ENCODE data around the gene FIS1.

DNA sequence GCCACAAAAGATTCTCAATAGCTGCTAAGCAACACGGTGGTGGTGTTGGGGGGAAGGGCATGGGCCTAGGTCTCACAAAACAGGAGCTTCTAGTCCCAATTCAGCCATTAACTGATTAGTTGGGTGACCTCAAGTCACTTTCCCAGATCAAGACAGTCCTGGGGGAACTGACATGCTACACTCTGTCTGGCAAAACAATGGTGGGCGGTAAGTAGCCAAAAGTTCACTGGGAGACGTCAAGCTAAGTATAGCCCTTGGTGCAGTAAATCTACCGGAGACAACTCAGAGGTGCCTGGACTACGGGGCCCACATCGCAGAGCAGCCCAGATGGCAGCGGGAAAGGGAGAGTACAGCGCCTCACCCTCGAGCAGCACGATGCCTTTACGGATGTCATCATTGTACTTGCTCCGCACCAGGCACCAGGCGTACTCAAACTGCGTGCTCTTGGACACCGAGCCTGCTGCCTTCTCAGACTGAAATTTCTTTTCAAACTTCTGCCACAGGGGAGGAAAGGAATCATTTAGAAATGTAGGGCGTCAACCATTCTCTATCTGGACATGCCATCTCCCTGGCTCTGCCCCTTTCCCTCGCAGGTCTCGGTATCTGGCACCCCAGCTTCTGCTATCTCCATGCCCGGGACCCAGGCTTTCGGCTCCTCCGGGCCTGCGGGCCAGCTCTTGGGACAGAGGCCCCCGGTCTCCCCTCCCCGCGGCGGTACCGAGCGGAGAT is 1.1 kb downstream of the FIS1 start:
- TF ChIP-seq ZNF114 (CRISPR knock-in tag; IDR thresholded peaks at IDR 0.05): no peak
- TF ChIP-seq, protein P1, sequence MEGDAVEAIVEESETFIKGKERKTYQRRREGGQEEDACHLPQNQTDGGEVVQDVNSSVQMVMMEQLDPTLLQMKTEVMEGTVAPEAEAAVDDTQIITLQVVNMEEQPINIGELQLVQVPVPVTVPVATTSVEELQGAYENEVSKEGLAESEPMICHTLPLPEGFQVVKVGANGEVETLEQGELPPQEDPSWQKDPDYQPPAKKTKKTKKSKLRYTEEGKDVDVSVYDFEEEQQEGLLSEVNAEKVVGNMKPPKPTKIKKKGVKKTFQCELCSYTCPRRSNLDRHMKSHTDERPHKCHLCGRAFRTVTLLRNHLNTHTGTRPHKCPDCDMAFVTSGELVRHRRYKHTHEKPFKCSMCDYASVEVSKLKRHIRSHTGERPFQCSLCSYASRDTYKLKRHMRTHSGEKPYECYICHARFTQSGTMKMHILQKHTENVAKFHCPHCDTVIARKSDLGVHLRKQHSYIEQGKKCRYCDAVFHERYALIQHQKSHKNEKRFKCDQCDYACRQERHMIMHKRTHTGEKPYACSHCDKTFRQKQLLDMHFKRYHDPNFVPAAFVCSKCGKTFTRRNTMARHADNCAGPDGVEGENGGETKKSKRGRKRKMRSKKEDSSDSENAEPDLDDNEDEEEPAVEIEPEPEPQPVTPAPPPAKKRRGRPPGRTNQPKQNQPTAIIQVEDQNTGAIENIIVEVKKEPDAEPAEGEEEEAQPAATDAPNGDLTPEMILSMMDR (conservative IDR thresholded peaks at IDR 0.05; ENCODE audit: low read depth in 2 of 2): peak in 1 of 2 experiments; percentile 80; a peak in 1 of 4 replicates
- TF ChIP-seq EZH2 (IDR thresholded peaks at IDR 0.05; ENCODE audit: low read depth, unreplicated experiment): no peak
- TF ChIP-seq, protein P2, sequence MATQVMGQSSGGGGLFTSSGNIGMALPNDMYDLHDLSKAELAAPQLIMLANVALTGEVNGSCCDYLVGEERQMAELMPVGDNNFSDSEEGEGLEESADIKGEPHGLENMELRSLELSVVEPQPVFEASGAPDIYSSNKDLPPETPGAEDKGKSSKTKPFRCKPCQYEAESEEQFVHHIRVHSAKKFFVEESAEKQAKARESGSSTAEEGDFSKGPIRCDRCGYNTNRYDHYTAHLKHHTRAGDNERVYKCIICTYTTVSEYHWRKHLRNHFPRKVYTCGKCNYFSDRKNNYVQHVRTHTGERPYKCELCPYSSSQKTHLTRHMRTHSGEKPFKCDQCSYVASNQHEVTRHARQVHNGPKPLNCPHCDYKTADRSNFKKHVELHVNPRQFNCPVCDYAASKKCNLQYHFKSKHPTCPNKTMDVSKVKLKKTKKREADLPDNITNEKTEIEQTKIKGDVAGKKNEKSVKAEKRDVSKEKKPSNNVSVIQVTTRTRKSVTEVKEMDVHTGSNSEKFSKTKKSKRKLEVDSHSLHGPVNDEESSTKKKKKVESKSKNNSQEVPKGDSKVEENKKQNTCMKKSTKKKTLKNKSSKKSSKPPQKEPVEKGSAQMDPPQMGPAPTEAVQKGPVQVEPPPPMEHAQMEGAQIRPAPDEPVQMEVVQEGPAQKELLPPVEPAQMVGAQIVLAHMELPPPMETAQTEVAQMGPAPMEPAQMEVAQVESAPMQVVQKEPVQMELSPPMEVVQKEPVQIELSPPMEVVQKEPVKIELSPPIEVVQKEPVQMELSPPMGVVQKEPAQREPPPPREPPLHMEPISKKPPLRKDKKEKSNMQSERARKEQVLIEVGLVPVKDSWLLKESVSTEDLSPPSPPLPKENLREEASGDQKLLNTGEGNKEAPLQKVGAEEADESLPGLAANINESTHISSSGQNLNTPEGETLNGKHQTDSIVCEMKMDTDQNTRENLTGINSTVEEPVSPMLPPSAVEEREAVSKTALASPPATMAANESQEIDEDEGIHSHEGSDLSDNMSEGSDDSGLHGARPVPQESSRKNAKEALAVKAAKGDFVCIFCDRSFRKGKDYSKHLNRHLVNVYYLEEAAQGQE (IDR thresholded peaks at IDR 0.05; ENCODE audit: unreplicated experiment): no peak
- TF ChIP-seq POLR2AphosphoS5 (IDR thresholded peaks at IDR 0.05; ENCODE audit: low read depth): no peak
- TF ChIP-seq CREB1 (CRISPR knock-in tag; IDR thresholded peaks at IDR 0.05; ENCODE audit: low read depth): 0 out of 2 replicates have a peak, but pooled peaks have one; percentile 33
- no peak for TF ChIP-seq STAT1 (IDR thresholded peaks at IDR 0.05; ENCODE audit: unreplicated experiment)
- TF ChIP-seq EZH2phosphoT487 (IDR thresholded peaks at IDR 0.05; ENCODE audit: unreplicated experiment): no peak
- TF ChIP-seq, protein P3, sequence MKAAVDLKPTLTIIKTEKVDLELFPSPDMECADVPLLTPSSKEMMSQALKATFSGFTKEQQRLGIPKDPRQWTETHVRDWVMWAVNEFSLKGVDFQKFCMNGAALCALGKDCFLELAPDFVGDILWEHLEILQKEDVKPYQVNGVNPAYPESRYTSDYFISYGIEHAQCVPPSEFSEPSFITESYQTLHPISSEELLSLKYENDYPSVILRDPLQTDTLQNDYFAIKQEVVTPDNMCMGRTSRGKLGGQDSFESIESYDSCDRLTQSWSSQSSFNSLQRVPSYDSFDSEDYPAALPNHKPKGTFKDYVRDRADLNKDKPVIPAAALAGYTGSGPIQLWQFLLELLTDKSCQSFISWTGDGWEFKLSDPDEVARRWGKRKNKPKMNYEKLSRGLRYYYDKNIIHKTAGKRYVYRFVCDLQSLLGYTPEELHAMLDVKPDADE (IDR thresholded peaks at IDR 0.05): no peak
- no peak for TF ChIP-seq NANOG (IDR thresholded peaks at IDR 0.05; ENCODE audit: borderline replicate concordance)
